GM19193 (cell line): ENCODE results near the gene PCDHGA9.
"Not testable (repeated sequence)": the region's sequence is repeated elsewhere in the genome, so short reads cannot be mapped to it uniquely, and the experiment has no call there.

Source experiments
- POLR2A ChIP-seq: IDR thresholded peaks from 4 replicates; pipeline ENCODE4 v1.6.1; 2011; ENCODE audit not compliant: insufficient read depth, insufficient read length; ENCODE audit errors: extremely low read depth

The PCDHGA9 gene

DNA sequence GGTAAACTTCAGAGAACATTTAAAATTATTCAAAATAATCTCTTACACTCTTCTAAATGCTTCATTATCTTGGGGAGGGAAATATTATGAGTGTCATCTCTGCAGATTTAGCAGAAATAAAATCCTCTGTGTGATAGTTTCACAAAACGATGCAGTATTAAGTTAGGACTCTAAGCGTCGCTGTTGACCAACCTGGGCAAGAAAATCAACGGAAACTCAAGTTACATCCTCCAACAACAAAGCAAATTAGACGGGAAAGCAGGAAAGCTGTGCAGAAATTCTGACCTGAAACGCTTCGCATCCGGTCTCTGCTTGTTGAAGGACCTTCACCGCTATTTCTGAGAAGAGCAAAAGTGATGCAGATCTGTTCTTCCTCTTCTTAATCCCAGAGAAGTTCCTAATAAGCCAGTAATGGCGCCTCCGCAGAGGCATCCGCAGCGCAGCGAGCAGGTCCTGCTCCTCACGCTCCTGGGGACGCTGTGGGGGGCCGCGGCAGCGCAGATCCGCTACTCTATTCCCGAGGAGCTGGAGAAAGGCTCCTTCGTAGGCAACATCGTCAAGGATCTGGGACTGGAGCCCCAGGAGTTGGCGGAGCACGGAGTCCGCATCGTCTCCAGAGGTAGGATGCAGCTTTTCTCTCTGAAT is 28.8 kb upstream of the PCDHGA9 start, which contains the start of gene PCDHGA6:
PCDHGA6 (plus strand) TSS at position 219 of the 645 bp plus-strand sequence; CDS start at position 412, 193 bp downstream.
- TF ChIP-seq POLR2A: no peak

DNA sequence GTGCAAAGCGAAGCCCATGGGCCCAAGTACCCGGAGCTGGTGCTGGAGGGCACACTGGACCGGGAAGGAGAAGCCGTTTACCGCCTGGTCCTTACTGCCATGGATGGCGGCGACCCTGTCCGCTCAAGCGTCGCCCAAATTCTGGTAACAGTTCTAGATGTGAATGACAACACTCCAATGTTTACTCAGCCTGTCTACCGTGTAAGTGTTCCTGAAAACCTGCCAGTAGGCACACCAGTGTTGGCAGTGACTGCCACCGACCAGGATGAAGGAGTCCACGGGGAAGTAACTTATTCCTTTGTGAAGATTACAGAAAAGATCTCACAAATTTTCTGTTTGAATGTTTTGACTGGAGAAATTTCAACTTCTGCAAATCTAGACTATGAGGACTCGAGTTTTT is 28.0 kb upstream of the PCDHGA9 start:
- TF ChIP-seq POLR2A: no peak

DNA sequence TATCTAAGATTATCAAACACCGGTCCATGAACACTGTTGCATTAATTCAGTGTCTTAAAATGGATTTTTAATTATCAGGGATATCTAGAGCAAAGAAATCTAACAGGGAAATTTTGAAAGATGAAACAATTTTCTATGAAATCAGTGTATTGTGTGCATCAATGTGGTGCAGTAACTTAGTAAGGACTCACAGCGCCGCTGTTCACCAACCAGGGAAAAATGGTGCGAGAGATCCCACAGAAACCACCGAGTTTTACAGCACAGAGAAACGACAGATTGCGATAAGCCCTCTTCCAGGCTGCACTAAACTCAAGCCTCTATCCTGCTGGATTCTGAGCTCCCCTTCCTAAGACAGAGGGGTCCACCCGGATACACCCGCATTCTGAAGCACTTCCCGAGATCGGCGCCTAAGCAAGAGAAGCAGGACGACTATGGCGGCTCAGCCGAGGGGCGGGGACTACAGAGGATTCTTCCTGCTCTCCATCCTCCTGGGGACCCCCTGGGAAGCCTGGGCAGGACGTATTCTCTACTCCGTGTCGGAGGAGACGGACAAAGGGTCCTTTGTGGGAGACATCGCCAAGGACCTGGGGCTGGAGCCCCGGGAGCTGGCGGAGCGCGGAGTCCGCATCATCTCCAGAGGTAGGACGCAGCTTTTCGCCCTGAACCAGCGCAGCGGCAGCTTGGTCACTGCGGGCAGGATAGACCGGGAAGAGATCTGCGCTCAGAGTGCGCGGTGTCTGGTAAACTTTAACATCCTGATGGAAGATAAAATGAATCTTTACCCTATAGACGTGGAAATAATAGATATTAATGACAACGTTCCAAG is 19.9 kb upstream of the PCDHGA9 start, which contains the start of gene PCDHGA7:
PCDHGA7 (plus strand) TSS at position 274 of the 826 bp plus-strand sequence; CDS start at position 432, 158 bp downstream.
- TF ChIP-seq POLR2A: no peak

DNA sequence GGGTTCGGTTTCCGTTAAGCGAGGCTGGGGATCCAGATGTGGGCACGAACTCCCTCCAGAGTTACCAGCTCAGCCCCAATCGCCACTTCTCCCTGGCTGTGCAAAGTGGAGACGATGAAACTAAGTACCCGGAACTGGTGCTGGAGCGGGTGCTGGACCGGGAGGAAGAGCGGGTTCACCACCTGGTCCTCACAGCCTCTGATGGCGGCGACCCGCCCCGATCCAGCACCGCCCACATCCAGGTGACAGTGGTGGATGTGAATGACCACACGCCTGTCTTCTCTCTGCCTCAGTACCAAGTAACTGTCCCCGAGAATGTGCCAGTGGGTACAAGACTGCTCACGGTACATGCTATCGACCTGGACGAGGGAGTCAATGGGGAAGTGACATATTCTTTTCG is 19.2 kb upstream of the PCDHGA9 start:
- no peak for TF ChIP-seq POLR2A

DNA sequence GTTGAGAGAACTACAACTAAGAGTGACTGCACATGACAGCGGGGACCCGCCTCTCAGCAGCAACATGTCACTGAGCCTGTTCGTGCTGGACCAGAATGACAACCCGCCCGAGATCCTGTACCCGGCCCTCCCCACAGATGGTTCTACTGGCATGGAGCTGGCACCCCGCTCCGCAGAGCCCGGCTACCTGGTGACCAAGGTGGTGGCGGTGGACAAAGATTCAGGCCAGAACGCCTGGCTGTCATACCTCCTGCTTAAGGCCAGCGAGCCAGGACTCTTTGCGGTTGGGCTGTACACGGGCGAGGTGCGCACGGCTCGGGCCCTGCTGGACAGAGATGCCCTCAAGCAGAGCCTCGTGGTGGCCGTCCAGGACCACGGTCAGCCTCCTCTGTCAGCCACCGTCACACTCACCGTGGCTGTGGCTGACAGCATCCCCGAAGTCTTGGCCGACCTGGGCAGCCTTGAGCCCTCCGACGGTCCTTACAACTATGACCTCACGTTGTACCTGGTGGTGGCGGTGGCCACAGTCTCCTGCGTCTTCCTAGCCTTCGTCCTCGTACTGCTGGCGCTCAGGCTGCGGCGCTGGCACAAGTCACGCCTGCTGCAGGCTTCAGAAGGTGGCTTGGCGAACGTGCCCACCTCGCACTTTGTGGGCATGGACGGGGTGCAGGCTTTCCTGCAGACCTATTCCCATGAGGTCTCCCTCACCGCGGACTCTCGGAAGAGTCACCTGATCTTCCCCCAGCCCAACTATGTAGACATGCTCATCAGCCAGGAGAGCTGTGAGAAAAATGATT is 17.9 kb upstream of the PCDHGA9 start:
- TF ChIP-seq POLR2A: no peak

DNA sequence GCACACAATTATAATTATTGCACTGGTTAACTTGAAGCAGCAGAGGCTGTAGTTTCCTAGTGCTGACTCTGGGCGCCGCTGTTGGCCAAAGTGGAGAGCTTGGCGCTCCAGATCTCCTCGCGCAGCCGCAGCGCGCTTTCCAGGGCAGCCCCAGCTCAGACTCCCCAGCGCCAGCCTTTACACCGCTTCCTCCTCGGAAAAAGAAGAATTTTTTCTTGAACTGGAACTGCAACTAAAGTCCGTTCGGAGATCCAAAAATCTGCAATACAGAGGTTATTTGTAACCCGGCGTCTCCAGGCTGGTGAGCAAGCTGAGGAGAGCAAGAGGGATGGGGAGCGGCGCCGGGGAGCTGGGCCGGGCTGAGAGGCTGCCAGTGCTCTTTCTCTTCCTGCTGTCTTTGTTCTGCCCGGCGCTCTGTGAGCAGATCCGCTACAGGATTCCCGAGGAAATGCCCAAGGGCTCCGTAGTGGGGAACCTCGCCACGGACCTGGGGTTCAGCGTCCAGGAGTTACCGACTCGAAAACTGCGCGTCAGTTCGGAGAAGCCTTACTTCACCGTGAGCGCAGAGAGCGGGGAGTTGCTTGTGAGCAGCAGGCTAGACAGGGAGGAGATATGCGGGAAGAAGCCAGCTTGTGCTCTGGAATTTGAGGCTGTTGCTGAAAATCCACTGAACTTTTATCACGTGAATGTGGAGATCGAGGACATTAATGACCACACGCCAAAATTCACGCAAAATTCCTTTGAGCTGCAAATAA is 14.8 kb upstream of the PCDHGA9 start, which contains the start of gene PCDHGB4:
PCDHGB4 (plus strand) TSS at position 142 of the 755 bp plus-strand sequence; CDS start at position 329, 187 bp downstream.
- not testable (repeated sequence) for TF ChIP-seq POLR2A

DNA sequence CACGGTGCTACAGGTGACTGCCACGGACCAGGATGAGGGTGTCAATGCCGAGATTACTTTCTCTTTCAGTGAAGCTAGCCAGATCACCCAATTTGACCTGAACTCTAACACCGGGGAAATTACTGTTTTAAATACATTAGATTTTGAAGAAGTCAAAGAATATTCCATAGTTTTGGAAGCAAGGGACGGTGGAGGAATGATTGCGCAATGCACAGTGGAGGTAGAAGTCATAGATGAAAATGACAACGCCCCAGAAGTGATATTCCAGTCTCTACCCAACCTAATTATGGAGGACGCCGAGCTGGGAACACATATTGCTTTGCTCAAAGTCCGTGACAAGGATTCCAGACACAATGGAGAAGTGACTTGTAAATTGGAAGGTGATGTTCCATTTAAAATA is 13.9 kb upstream of the PCDHGA9 start:
- TF ChIP-seq POLR2A: no peak

DNA sequence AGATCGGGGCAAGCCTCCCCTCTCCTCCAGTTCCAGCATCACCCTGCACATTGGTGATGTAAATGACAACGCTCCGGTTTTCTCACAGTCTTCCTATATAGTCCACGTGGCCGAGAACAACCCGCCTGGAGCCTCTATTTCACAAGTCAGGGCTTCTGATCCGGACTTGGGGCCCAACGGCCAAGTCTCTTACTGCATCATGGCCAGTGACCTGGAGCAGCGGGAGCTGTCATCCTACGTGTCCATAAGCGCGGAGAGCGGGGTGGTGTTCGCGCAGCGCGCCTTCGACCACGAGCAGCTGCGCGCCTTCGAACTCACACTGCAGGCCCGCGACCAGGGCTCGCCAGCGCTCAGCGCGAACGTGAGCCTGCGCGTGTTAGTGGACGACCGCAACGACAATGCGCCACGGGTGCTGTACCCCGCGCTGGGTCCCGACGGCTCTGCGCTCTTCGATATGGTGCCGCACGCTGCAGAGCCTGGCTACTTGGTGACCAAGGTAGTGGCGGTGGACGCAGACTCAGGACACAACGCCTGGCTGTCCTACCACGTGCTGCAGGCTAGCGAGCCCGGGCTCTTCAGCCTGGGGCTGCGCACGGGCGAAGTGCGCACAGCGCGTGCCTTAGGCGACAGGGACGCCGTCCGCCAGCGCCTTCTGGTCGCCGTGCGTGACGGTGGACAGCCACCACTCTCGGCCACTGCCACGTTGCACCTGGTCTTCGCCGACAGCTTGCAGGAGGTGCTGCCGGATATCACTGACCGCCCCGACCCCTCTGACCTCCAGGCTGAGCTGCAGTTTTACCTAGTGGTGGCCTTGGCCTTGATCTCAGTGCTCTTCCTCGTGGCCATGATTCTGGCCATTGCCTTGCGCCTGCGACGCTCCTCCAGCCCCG is 13.2 kb upstream of the PCDHGA9 start:
- TF ChIP-seq POLR2A: no peak

DNA sequence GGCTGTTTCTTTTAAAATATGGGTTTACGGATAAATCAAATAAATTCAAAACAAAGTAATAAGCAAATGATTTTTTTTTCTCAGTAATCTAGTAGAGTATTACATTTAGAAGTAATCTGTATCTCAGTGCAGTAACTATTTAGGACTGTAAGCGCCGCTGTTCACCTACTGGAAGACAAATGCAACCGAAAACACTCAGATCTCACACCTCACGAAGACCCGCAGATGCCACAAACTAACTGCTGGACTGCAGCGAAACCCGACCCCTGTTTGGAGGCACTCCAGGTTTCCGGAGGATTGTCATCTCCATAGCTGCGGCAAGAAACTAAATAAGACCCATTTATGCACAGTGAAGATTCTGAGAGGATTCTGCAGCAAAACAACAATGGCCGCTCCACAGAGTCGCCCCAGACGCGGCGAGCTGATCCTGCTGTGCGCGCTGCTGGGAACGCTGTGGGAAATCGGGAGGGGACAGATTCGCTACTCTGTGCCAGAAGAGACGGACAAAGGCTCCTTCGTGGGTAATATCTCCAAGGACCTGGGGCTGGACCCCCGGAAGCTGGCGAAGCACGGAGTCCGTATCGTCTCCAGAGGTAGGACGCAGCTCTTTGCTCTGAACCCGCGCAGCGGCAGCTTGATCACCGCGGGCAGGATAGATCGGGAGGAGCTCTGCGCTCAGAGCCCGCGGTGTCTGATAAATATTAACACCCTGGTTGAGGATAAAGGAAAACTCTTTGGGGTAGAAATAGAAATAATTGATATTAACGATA is 10.0 kb upstream of the PCDHGA9 start, which contains the start of gene PCDHGA8:
PCDHGA8 (plus strand) TSS at position 205 of the 770 bp plus-strand sequence; CDS start at position 386, 181 bp downstream.
- TF ChIP-seq POLR2A: no peak

DNA sequence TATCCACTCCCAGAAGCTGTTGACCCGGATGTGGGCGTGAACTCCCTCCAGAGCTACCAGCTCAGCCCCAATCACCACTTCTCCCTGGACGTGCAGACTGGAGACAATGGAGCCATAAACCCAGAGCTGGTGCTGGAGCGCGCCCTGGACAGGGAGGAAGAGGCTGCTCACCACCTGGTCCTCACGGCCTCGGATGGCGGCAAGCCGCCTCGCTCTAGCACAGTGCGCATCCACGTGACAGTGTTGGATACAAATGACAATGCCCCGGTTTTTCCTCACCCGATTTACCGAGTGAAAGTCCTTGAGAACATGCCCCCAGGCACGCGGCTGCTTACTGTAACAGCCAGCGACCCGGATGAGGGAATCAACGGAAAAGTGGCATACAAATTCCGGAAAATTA is 9.3 kb upstream of the PCDHGA9 start:
- no peak for TF ChIP-seq POLR2A

DNA sequence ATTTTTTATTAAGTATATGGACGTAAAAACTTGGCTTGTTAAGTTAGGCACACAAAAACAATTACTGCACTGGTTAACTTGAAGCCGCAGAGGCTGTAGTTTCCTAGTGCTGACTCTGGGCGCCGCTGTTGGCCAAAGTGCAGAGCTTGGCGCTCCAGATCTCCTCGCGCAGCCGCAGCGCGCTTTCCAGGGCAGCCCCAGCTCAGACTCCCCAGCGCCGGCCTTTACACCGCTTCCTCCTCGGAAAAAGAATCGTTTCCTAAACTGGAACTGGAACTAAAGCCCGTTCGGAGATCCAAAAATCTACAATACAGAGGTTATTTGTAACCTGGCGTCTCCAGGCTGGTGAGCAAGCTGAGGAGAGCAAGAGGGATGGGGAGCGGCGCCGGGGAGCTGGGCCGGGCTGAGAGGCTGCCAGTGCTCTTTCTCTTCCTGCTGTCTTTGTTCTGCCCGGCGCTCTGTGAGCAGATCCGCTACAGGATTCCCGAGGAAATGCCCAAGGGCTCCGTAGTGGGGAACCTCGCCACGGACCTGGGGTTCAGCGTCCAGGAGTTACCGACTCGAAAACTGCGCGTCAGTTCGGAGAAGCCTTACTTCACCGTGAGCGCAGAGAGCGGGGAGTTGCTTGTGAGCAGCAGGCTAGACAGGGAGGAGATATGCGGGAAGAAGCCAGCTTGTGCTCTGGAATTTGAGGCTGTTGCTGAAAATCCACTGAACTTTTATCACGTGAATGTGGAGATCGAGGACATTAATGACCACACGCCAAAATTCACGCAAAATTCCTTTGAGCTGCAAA is 4.6 kb upstream of the PCDHGA9 start, which contains the start of gene PCDHGB5:
PCDHGB5 (plus strand) TSS at position 192 of the 796 bp plus-strand sequence; CDS start at position 373, 181 bp downstream.
- not testable (repeated sequence) for TF ChIP-seq POLR2A
